ENCODE data around the gene FBXO34. TPM values are rescaled to one million over a fixed set of nuclear protein-coding genes. Genes with fewer than 3 reads are reported as not detected.
A peak's percentile ranks its signal among the peaks of the same experiment; 100 is the strongest.

Gene FBXO34
- total RNA-seq, 1 experiment from 2014 or later: 18.8 TPM

DNA sequence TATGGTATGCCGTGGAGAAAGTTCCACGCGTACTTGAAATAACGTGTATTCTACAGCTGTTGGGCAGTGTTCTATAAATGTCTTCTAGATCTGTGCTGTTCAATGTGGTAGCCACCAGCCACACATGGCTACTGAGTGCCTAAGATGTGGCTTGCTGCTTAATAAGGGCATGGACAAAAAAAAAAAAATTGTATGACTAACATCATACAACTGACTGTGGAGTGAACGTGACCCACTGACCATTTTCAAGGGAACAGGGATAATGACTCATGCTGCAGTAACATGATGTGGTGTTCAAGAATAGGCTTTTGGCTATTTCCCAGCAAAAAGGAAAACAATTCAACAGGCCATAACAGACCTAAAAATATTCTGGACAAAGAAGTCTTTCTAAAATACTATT, 127.5 kb downstream of the FBXO34 start:
- ATAC-seq: no peak
- H3K36me3 ChIP-seq (ENCODE audit: control insufficient read depth, insufficient read depth, low read length): peaks cover 2% of the 10 kb centered on the region; the same call in 1 of the 2 replicates

DNA sequence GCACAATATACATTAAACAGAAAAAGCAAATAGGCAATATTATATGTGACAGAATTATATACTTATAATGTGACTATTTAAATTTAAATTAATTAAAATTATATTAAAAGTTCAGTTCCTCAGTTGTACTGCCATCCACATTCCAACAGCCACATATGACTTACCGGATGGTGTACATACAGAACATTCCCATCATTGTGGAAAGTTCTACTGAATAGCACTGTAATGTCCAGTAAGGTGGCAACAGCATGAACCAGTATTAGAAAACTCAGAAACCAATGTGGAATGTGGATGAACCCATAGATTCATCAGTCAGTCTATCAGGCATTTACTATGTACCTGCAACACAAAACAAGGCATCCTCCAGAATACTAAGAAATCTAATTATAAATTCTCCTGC, 128.0 kb downstream of the FBXO34 start:
- ChIA-PET CTCF (no interaction called here), POLR2A (no interaction called here)
- DNase-seq (ENCODE audit: low read depth, low spot score) (no peak), ATAC-seq (no peak)
- no peak for TF ChIP-seq SIN3A (IDR thresholded peaks at IDR 0.05; ENCODE audit: borderline replicate concordance, insufficient read depth, low read depth, low read length)
- no peak for TF ChIP-seq TCF7L2 (IDR thresholded peaks at IDR 0.05; ENCODE audit: low read depth, low read length)
- TF ChIP-seq, protein P1, sequence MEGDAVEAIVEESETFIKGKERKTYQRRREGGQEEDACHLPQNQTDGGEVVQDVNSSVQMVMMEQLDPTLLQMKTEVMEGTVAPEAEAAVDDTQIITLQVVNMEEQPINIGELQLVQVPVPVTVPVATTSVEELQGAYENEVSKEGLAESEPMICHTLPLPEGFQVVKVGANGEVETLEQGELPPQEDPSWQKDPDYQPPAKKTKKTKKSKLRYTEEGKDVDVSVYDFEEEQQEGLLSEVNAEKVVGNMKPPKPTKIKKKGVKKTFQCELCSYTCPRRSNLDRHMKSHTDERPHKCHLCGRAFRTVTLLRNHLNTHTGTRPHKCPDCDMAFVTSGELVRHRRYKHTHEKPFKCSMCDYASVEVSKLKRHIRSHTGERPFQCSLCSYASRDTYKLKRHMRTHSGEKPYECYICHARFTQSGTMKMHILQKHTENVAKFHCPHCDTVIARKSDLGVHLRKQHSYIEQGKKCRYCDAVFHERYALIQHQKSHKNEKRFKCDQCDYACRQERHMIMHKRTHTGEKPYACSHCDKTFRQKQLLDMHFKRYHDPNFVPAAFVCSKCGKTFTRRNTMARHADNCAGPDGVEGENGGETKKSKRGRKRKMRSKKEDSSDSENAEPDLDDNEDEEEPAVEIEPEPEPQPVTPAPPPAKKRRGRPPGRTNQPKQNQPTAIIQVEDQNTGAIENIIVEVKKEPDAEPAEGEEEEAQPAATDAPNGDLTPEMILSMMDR (IDR thresholded peaks at IDR 0.05): no peak
- TF ChIP-seq, protein P2, sequence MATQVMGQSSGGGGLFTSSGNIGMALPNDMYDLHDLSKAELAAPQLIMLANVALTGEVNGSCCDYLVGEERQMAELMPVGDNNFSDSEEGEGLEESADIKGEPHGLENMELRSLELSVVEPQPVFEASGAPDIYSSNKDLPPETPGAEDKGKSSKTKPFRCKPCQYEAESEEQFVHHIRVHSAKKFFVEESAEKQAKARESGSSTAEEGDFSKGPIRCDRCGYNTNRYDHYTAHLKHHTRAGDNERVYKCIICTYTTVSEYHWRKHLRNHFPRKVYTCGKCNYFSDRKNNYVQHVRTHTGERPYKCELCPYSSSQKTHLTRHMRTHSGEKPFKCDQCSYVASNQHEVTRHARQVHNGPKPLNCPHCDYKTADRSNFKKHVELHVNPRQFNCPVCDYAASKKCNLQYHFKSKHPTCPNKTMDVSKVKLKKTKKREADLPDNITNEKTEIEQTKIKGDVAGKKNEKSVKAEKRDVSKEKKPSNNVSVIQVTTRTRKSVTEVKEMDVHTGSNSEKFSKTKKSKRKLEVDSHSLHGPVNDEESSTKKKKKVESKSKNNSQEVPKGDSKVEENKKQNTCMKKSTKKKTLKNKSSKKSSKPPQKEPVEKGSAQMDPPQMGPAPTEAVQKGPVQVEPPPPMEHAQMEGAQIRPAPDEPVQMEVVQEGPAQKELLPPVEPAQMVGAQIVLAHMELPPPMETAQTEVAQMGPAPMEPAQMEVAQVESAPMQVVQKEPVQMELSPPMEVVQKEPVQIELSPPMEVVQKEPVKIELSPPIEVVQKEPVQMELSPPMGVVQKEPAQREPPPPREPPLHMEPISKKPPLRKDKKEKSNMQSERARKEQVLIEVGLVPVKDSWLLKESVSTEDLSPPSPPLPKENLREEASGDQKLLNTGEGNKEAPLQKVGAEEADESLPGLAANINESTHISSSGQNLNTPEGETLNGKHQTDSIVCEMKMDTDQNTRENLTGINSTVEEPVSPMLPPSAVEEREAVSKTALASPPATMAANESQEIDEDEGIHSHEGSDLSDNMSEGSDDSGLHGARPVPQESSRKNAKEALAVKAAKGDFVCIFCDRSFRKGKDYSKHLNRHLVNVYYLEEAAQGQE (IDR thresholded peaks at IDR 0.05; ENCODE audit: insufficient read depth in 1 of 2, low read depth in 2 of 2, low read length in 1 of 2): no peak
- no peak for TF ChIP-seq POLR2AphosphoS5 (IDR thresholded peaks at IDR 0.05; ENCODE audit: low read depth, low read length)
- no TSS peak for BruUV-seq (replicated peaks)
- Histone ChIP-seq H3K27me3 (ENCODE audit: control insufficient read depth, insufficient read depth, low read length) (no peaks in the 10 kb centered on the region), H3K36me3 (ENCODE audit: control insufficient read depth, insufficient read depth, low read length) (peaks cover 2% of the 10 kb centered on the region; the same call in 1 of the 2 replicates), H3K4me3 (ENCODE audit: low read depth in 2 of 2, low read length in 2 of 2) (no peak overlapping the region), H3K9me3 (ENCODE audit: control insufficient read depth, insufficient read depth, low read depth, low read length) (no peaks in the 10 kb centered on the region), H3K4me1 (ENCODE audit: control insufficient read depth, insufficient read depth, low read length) (0 out of 2 replicates have a peak, but pooled peaks cover 2% of the 10 kb centered on the region), H3K27ac (ENCODE audit: low read length) (no peak overlapping the region)
- in situ Hi-C loops (cut with HindIII; ENCODE audit: low pct_unique_long_range_greater_than_20kb, low sequenced_read_pairs) (no loop called here), intact Hi-C loops (cut with micrococcal nuclease; ENCODE audit: unreplicated experiment) (no loop called here)

More for the DNA sequence above, 127.5 kb downstream of the FBXO34 start:
- intact Hi-C loops (cut with micrococcal nuclease; ENCODE audit: unreplicated experiment): no loop called here
- no peaks in the 10 kb centered on the region for H3K27me3 ChIP-seq (ENCODE audit: control insufficient read depth, insufficient read depth, low read length)
- TF ChIP-seq TCF7L2 (IDR thresholded peaks at IDR 0.05; ENCODE audit: low read depth, low read length): no peak
- TF ChIP-seq, protein P1 (IDR thresholded peaks at IDR 0.05): no peak
- TF ChIP-seq, protein P2 (IDR thresholded peaks at IDR 0.05; ENCODE audit: insufficient read depth in 1 of 2, low read depth in 2 of 2, low read length in 1 of 2): no peak
- TF ChIP-seq POLR2AphosphoS5 (IDR thresholded peaks at IDR 0.05; ENCODE audit: low read depth, low read length): no peak
- TF ChIP-seq SIN3A (IDR thresholded peaks at IDR 0.05; ENCODE audit: borderline replicate concordance, insufficient read depth, low read depth, low read length): no peak
- no peak overlapping the region for H3K4me3 ChIP-seq (ENCODE audit: low read depth in 2 of 2, low read length in 2 of 2)
- CTCF ChIA-PET: no interaction called here
- POLR2A ChIA-PET: no interaction called here
- in situ Hi-C loops (cut with HindIII; ENCODE audit: low pct_unique_long_range_greater_than_20kb, low sequenced_read_pairs): no loop called here
- no peaks in the 10 kb centered on the region for H3K9me3 ChIP-seq (ENCODE audit: control insufficient read depth, insufficient read depth, low read depth, low read length)
- H3K4me1 ChIP-seq (ENCODE audit: control insufficient read depth, insufficient read depth, low read length): no peaks in the 10 kb centered on the region
- no TSS peak for BruUV-seq (replicated peaks)
- no peak overlapping the region for H3K27ac ChIP-seq (ENCODE audit: low read length)
- DNase-seq (ENCODE audit: low read depth, low spot score): peak; percentile 68

All from Panc1 (cell line).